Erythroblast (primary cell): ENCODE measurements around the gene OSBPL5.

Experiments
- DNase-seq, 2 experiments: peaks; one replicate each; lab custom pipeline; 2025; lab: John Stamatoyannopoulos, UW
- GATA1 ChIP-seq: IDR thresholded peaks from 2 replicates; pipeline ENCODE4 v1.6.1; 2011; ENCODE audit warnings: low read depth, mild to moderate bottlenecking, control low read depth, low read length, moderate library complexity
- POLR2A ChIP-seq: IDR thresholded peaks from 2 replicates; pipeline ENCODE4 v1.6.1; 2011; ENCODE audit warnings: mild to moderate bottlenecking, low read length

Gene OSBPL5

GRCh38 chr11:3167143-3168119 lies 2.3 kb upstream of the OSBPL5 start:
- TF ChIP-seq POLR2A (no peak), GATA1 (no peak)
- DNase-seq: no peak

- no peak for DNase-seq
Observed at GRCh38 chr11:3166268-3167142, 1.4 kb upstream of the OSBPL5 start.

DNA sequence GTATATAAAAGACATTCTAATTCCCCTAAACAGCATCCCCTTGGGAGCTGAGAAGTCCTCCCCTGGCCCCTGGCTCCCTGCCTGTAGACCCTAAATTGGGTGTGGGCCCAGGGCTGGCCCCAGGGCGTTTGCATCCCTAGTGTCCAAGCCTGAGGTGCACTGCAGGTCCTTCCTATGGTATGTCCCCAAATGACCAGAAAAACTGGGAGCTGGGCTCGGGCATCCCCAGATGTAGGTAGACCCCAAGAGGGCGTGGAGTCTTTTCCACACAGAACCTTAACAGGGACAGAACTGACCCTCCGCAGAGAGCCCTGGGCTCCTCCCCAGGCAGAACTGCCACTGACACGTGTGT lies 782 bp upstream of the OSBPL5 start:
- TF ChIP-seq GATA1 (no peak), POLR2A (no peak)
- DNase-seq: no peak

More at GRCh38 chr11:3166268-3167142, 1.4 kb upstream of the OSBPL5 start:
- TF ChIP-seq POLR2A: no peak
- TF ChIP-seq GATA1: no peak

DNA sequence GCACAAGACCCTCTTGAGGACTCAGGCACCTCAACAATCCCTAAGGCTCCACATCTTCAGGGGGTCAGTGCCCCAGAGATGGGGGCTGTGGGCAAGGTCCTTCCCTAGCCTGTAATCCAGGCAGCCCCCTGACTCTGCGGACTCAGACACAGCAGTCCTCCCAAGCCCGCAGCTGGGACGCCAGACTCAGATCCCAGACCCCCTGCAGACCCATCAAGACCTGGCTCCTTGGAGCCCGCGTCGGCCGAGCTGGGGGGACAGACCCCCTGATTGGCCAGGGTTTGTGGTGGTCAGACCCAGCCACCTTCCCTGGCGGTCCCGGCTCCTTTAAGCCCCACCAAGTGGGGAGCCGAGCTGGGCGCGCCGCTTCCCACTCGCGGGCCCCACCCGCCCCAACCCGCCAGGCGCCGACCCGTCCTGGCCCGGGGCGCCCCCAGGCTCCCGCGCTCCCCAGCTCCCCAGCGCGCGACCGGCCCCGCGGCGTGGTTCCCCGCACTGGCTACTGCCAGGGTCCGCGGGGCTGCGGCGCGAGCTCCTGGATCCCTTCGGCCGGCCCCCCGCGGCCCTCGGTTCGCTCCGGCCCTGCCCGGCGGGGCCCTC lies 458 bp downstream of the OSBPL5 start:
- DNase-seq: peak; percentile 24 to 43
- TF ChIP-seq GATA1 (no peak), POLR2A (no peak)

DNA sequence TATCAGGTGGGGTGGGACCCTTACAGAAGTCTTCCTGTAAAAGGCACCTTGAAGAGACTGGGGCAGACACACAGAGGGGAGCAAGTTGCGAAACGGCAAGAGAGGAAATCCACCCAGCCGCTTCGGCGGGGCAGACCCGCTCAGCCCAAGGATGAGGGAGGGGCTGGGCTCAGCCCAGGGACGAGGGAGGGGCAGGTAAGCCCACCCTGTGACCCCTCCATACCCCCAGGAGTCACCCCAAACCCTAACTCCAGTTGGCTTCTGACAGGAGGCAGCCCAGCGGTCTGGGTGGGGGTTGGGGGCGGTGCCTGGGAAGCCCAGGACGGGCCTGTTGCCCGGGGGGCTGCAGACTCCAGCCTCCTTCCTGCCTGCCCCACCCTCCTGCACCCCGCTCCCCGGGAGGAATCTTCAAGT lies 965 bp downstream of the OSBPL5 start:
- TF ChIP-seq POLR2A (no peak), GATA1 (no peak)
- peak in 1 of 2 experiments; percentile 41 for DNase-seq

- peak; percentile 59 to 64 for DNase-seq
- TF ChIP-seq GATA1 (no peak), POLR2A (no peak)
Observed at GRCh38 chr11:3163241-3163981, 1.7 kb downstream of the OSBPL5 start.

DNA sequence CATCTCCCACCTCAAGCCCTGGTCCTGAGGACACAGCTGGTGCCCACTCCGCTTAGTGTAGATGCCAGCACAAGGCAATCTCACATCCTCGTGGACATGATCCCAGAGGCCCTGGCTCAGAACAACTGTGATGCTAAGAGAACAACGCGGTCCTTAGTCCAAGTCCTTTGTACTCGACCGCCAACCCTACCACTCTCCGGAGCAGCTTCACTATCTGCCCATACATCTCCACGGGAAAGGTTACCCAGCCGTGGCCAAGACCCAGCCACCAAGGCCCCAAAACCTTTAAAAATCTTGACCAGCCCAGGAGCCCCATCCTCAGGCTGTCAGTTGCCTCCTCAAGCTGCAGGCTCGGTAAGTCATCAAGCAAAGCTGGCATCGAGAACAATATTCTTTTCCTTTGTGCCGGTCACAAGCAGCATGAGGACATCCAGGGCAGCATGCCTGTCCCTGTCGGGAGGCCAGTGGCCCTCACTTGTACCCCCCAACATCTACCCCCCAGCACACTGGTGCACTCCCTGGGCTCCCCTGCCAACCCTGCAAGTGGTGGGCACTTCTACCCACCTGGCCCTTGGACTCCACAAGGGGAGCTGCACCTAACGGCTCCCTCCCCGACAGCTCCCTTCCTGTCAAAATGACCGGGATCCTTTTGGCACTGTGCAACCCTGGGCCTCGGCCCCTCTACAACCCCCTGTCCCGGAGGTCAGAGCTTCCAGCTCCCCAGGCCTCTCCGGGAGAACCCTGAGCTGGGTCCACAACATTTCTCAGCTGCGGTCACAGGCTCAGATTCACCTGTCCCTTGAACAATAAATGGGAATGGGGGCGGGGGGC lies 2.5 kb downstream of the OSBPL5 start:
- TF ChIP-seq GATA1: no peak
- TF ChIP-seq POLR2A: no peak
- DNase-seq: no peak

DNA sequence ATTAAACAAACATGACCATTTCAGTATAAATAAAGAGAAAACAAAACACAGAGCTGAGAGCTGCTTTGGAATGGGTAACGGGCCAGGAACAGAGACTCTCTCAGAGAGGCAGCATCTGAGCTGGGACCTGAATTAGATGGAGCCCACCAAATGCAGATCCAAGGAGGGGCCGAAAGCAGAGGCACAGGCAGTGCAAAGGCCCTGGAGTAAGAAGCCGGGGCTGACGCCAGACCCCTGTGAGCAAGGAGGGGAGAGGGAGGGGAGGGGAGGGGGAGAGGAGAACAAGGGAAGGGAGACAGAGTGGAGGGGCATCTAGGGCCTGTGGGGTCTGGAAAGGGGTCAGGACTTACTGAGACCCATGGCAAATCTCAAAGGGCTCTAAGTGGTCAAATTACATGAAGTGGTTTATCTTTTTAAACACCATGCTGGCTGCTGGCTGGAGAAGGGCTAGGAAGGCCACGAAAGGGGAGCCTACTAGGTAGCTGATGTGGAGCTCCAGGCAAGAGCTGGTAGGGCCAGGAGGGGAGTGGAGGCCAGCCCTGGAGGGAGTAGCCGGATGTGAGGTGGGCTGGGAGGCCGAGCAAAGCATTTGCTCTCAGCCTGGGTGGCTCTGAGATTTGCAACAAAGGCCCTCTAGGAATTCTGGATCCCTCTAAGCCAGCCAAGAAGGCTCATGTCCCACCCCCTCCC lies 3.2 kb downstream of the OSBPL5 start:
- TF ChIP-seq GATA1 (no peak), POLR2A (no peak)
- no peak for DNase-seq

DNA sequence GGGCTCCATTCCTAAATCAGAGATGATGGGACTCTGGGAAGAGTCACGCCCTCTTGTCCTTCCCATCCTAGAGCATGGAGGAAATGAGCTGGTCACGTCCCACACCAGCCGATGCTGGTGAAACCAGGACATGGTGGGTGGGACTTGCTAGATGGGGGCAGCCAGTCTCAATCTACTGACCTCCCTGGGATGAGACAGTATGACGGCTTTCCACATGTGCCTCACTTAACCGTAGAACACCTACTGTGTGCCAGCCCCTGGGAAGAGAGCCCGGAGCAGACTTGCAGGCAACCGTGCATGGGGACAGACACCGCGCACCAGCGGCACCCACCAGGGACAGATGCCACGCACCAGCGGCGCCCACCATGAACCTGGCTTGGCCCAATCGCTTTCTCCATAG lies 3.8 kb downstream of the OSBPL5 start:
- DNase-seq: no peak
- TF ChIP-seq GATA1: no peak
- no peak for TF ChIP-seq POLR2A

DNA sequence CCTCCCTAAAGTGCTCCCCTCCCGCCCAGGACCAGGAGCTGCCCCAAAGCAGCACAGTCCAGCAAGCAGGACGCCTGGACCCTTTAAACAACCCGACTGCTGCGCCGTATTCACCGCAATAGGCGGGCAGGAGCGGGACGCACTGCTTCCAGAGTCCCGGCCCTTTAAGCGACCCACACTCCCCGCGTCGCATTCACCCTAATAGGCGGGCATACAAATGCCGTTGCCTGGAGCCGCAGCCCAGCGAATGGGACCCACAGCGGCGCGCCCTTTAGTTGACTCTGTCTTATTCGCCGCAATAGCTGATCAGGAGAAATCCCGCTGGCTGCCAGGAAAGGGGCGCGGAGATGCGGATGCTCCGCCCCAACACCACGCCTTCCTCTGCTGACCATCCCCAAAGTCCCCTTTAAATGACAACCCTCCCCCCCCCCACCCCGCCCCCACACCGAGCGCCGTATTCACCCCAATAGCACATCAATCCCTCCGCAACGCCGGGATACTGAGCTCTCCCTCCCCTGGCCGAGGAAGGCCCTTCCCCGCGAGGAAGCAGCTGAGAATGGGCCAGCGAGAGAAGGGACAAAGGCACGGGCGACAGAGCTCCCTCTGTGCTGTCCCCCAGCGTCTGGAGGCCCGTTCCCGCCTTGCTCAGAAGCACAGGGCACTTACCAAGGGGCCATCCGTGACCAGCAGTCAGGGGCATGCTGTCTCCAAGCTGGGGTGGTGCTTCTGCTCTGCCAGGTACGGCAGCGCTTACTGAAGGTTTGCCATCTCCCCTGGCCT lies 4.7 kb downstream of the OSBPL5 start:
- no peak for TF ChIP-seq POLR2A
- no peak for TF ChIP-seq GATA1
- peak; percentile 77 to 78 for DNase-seq
